DMS 273 (cell line): Measurements from ENCODE around the gene RPS6KC1.
"Not testable (repeated sequence)": the region's sequence is repeated elsewhere in the genome, so short reads cannot be mapped to it uniquely, and the experiment has no call there.

ENCODE experiments used
- DNase-seq: peaks from one replicate; lab custom pipeline; 2025; ENCODE audit not compliant: unreplicated experiment; lab: John Stamatoyannopoulos, UW

The RPS6KC1 gene

GRCh38 chr1:213201380-213202155, 150.5 kb downstream of the RPS6KC1 start:
- DNase-seq: no peak

GRCh38 chr1:213211201-213211600, 160.2 kb downstream of the RPS6KC1 start:
- no peak for DNase-seq

GRCh38 chr1:213219076-213219475, 168.0 kb downstream of the RPS6KC1 start:
- DNase-seq: not testable (repeated sequence)

- peak; percentile 9 for DNase-seq
Measured at GRCh38 chr1:213221209-213221608, 170.2 kb downstream of the RPS6KC1 start.

- peak; percentile 6 for DNase-seq
Measured at GRCh38 chr1:213227458-213227857, 176.4 kb downstream of the RPS6KC1 start.

- peak; percentile 14 for DNase-seq
Measured at GRCh38 chr1:213231795-213232231, 180.8 kb downstream of the RPS6KC1 start.

- DNase-seq: no peak
Measured at GRCh38 chr1:213242883-213243282, 191.8 kb downstream of the RPS6KC1 start.

GRCh38 chr1:213244664-213245091, 193.6 kb downstream of the RPS6KC1 start:
- peak; percentile 69 for DNase-seq

GRCh38 chr1:213245260-213245910, 194.3 kb downstream of the RPS6KC1 start:
- no peak for DNase-seq

- no peak for DNase-seq
Measured at GRCh38 chr1:213247038-213247437, 196.0 kb downstream of the RPS6KC1 start.

GRCh38 chr1:213249395-213249794, 198.4 kb downstream of the RPS6KC1 start:
- DNase-seq: no peak

GRCh38 chr1:213250041-213250440, 199.0 kb downstream of the RPS6KC1 start:
- no peak for DNase-seq

- DNase-seq: no peak
Measured at GRCh38 chr1:213250446-213250845, 199.4 kb downstream of the RPS6KC1 start.

- no peak for DNase-seq
Measured at GRCh38 chr1:213251972-213252371, 200.9 kb downstream of the RPS6KC1 start.

GRCh38 chr1:213256438-213257087, 205.5 kb downstream of the RPS6KC1 start:
- no peak for DNase-seq

GRCh38 chr1:213260311-213261075, 209.5 kb downstream of the RPS6KC1 start:
- no peak for DNase-seq

- no peak for DNase-seq
Measured at GRCh38 chr1:213264531-213264930, 213.5 kb downstream of the RPS6KC1 start.

GRCh38 chr1:213266983-213267772, 216.1 kb downstream of the RPS6KC1 start:
- DNase-seq: no peak

- no peak for DNase-seq
Measured at GRCh38 chr1:213268221-213268620, 217.2 kb downstream of the RPS6KC1 start.

- DNase-seq: no peak
Measured at GRCh38 chr1:213269829-213270228, 218.8 kb downstream of the RPS6KC1 start.
